Activated T-cell treated with anti-CD3 and anti-CD28 coated beads, Interleukin-2, amount 50 U/mL, for 24 hours (primary cell): ENCODE data around the gene DCT.

Source experiments
- DNase-seq: peaks from one replicate; pipeline ENCODE4 v3.0.0-alpha.2; 2020
- H3K27ac Mint-ChIP-seq: 2 replicates; pipeline ENCODE4 v1.8.0; 2020; ENCODE audit warnings: mild to moderate bottlenecking, mixed read lengths
- H3K27me3 Mint-ChIP-seq: 2 replicates; pipeline ENCODE4 v1.8.0; 2020; ENCODE audit warnings: mixed read lengths
- H3K36me3 Mint-ChIP-seq: 2 replicates; pipeline ENCODE4 v1.8.0; 2020; ENCODE audit warnings: low read depth, mixed read lengths
- H3K4me1 Mint-ChIP-seq: 2 replicates; pipeline ENCODE4 v1.8.0; 2020; ENCODE audit warnings: low read depth, mixed read lengths
- H3K4me3 Mint-ChIP-seq: 2 replicates; pipeline ENCODE4 v1.8.0; 2020; ENCODE audit warnings: mild to moderate bottlenecking, moderate library complexity, mixed read lengths
- H3K9me3 Mint-ChIP-seq: 2 replicates; pipeline ENCODE4 v1.8.0; 2020; ENCODE audit warnings: mixed read lengths

Gene DCT

DNA sequence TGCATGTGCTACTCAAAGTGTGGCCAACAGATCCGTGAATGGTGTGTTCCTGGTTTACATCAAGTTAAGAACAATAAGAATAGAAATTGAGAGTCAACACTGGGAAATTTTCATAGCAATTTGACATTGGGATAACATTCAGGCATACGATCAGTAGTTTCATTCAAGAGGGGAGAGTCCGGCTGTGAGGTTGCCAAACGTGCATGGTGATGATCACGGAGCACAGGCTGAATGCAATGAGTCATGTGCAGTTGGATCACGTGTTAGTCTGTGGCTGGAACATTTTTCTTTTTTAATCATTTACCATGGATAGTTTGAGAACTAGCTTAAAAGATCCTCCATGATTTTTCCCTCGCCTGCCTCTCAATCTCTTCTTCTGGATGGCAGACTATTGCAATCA is 2.5 kb upstream of the DCT start:
- H3K4me3 Mint-ChIP-seq, result no peak overlapping the region
- H3K27me3 Mint-ChIP-seq, result peaks cover 4% of the 10 kb centered on the region
- no peaks in the 10 kb centered on the region for H3K9me3 Mint-ChIP-seq
- peaks cover 8% of the 10 kb centered on the region for H3K4me1 Mint-ChIP-seq
- DNase-seq, result no peak
- H3K27ac Mint-ChIP-seq, result no peak overlapping the region
- H3K36me3 Mint-ChIP-seq, result no peaks in the 10 kb centered on the region

DNA sequence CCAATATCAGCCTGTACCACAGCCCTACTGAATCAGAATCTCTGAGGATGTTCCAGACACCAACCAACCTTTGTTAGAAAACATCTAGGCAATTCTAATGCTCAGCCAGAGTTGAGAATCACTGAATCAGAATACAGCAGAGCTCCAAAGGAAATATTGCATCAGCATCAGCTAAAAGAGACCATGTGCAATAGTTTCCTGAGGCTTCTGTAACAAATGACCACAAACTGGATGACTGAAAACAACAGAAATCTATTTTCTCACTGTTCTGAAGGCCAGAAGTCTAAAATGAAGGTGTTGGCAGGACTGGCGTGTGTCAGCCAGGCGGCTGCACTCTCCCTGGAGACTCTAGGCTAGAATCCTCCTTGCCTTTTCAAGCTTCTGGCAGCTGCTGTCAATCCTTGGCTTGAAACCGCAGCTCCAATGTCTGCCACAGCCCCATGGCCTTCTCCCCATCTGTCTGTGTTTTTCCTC is 1.2 kb upstream of the DCT start:
- Mint-ChIP-seq H3K27ac (peak overlapping the region; percentile 76), H3K27me3 (peaks cover 4% of the 10 kb centered on the region), H3K36me3 (no peaks in the 10 kb centered on the region), H3K9me3 (no peaks in the 10 kb centered on the region), H3K4me3 (no peak overlapping the region), H3K4me1 (peaks cover 8% of the 10 kb centered on the region)
- DNase-seq, result no peak

DNA sequence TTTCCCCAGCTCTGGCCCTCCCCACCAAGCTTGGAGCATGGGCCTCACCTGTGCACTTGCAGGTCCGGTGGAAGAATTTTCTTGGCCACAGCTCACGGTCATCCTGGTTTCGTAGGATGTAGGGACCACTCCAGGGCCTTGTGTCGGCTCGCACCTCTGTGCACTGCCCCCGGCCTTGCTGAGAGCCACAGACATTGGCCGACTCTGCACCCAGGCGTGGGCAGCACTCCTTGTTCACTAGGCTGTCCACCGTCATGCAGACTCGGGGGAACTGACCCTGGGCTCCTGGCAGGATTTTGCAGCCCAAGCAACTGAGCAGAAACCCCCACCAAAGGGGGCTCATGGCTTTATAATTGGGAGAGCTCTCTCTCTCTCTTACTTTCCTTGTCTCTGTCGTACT is 569 bp downstream of the DCT start:
- DNase-seq, result no peak
- peaks cover 4% of the 10 kb centered on the region for H3K27me3 Mint-ChIP-seq
- H3K27ac Mint-ChIP-seq, result no peak overlapping the region
- H3K4me3 Mint-ChIP-seq, result no peak overlapping the region
- H3K9me3 Mint-ChIP-seq, result no peaks in the 10 kb centered on the region
- H3K36me3 Mint-ChIP-seq, result no peaks in the 10 kb centered on the region
- peaks cover 8% of the 10 kb centered on the region for H3K4me1 Mint-ChIP-seq

DNA sequence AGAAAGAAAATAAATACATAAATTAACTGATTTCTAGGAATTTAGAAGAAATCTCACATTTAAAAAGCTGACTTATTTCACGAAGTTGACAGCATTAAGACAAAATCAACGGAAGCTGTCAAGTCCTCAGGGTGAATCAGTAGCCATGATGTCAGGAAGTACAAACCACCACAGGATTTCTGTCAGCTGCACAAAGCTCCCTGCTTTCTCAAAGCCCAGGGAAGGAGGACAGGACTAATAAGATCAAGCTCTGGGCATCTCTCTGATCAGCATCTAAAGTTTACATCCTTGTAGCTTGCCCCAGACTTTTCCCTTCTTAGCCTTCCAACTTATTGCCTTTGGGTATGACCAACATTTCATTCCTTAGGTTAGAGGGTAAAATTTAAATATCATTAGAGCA is 9.4 kb downstream of the DCT start:
- no peak overlapping the region for H3K4me3 Mint-ChIP-seq
- H3K4me1 Mint-ChIP-seq, result peaks cover 5% of the 10 kb centered on the region
- H3K9me3 Mint-ChIP-seq, result no peaks in the 10 kb centered on the region
- no peak overlapping the region for H3K27ac Mint-ChIP-seq
- no peaks in the 10 kb centered on the region for H3K36me3 Mint-ChIP-seq
- DNase-seq, result no peak
- no peaks in the 10 kb centered on the region for H3K27me3 Mint-ChIP-seq

DNA sequence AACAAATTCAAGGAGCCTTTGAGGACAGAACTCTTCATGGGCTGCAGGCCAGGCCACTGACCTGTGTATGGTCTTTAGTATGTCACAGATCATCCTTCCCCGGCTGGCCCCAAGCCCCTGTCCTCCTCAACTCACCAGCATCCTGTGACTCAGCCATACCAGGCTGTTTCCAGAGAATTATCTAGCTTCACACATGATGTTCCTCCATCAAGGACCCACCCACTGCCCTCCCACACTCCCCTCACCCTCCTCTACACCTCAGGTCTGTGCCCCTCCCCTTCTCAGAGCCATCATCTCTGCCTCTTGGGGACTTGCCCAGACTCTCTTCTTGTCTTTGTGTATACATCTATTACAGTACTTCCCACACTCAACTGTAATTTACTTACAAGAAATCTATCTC is 14.7 kb downstream of the DCT start:
- H3K4me3 Mint-ChIP-seq, result no peak overlapping the region
- H3K36me3 Mint-ChIP-seq, result no peaks in the 10 kb centered on the region
- H3K27ac Mint-ChIP-seq, result no peak overlapping the region
- H3K27me3 Mint-ChIP-seq, result peaks cover 2% of the 10 kb centered on the region
- H3K4me1 Mint-ChIP-seq, result peaks cover 14% of the 10 kb centered on the region
- DNase-seq, result no peak
- H3K9me3 Mint-ChIP-seq, result no peaks in the 10 kb centered on the region

DNA sequence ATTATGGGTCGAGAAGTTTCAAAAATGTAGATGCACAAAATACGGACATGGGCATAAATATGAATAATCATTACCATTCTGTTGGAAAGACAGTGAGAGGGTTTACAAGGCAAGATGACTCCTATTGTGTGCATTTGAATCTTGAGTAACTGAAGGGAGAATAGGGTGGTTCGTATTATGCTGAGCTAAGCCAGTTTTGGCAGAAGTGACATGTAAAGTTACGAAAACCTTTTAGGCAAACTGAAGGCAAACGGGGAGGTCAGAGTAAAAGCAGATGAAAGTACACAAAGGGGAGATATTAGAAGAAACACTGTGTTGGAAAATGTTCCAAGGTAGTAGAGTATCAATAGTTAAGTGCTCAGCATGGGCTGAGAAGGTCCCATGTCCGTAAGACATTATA is 16.8 kb downstream of the DCT start:
- H3K4me3 Mint-ChIP-seq, result no peak overlapping the region
- H3K36me3 Mint-ChIP-seq, result no peaks in the 10 kb centered on the region
- H3K4me1 Mint-ChIP-seq, result peaks cover 14% of the 10 kb centered on the region
- no peak overlapping the region for H3K27ac Mint-ChIP-seq
- H3K9me3 Mint-ChIP-seq, result no peaks in the 10 kb centered on the region
- DNase-seq, result no peak
- H3K27me3 Mint-ChIP-seq, result peaks cover 2% of the 10 kb centered on the region

DNA sequence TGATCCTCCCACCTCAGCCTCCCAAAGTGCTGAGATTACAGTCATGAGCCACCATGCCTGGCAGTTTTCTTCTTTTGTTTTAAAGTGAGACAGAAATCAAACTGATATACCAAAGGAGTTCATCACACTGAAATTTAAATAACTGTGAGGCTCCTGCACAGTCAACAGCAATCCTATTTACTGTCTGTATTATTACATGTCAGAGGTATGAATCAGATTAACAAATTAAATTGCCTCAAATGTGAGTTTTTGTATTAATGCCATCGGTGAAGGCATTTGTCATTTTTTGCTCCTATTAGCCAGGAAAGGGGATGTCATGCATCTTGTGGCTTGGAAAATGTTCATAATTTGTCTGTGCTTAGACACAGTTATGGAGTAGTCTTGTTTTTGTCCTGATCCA is 20.4 kb downstream of the DCT start:
- Mint-ChIP-seq H3K9me3 (no peaks in the 10 kb centered on the region), H3K27me3 (peaks cover 2% of the 10 kb centered on the region), H3K27ac (no peak overlapping the region), H3K4me1 (peaks cover 9% of the 10 kb centered on the region), H3K36me3 (no peaks in the 10 kb centered on the region), H3K4me3 (no peak overlapping the region)
- no peak for DNase-seq

DNA sequence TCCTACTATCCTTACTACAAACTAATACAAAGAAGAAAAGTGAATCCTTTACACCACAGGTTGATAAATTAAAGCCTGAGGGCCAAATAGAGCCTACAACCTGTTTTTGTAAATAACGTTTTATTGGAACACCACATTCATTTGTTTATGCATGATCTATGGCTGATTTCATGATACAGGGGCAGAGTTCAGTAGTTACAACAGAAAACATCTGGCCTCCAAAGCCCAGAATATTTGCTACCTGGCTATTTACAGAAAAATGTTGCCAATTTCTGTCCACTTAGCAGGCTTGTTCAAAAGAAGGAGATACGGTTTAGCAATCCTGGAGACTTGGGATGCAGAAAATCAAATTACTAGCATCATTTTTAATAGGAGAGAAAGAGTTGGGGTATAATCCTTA is 24.1 kb downstream of the DCT start:
- peaks cover 6% of the 10 kb centered on the region for H3K4me1 Mint-ChIP-seq
- H3K27ac Mint-ChIP-seq, result no peak overlapping the region
- H3K9me3 Mint-ChIP-seq, result no peaks in the 10 kb centered on the region
- no peaks in the 10 kb centered on the region for H3K36me3 Mint-ChIP-seq
- DNase-seq, result no peak
- H3K27me3 Mint-ChIP-seq, result no peaks in the 10 kb centered on the region
- no peak overlapping the region for H3K4me3 Mint-ChIP-seq

DNA sequence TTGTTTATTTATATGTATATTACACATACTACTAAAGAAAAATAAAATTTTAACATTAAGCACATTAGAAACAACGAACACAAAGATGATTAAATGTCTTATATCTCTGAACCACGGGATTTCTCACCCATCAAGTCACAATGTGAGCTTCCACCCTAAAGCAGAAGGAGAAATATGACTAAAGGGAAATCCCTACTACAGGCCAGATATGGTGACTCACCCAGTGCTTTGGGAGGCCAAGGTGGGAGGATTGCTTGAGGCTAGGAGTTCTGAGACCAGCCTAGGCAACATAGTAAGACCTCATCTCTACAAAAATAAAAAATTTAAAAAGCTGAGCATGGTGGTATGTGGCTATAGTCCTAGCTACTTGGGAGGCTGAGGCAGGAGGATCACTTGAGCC is 24.6 kb downstream of the DCT start:
- Mint-ChIP-seq H3K36me3 (no peaks in the 10 kb centered on the region), H3K9me3 (no peaks in the 10 kb centered on the region), H3K4me1 (peaks cover 6% of the 10 kb centered on the region), H3K4me3 (no peak overlapping the region), H3K27ac (no peak overlapping the region), H3K27me3 (no peaks in the 10 kb centered on the region)
- no peak for DNase-seq

DNA sequence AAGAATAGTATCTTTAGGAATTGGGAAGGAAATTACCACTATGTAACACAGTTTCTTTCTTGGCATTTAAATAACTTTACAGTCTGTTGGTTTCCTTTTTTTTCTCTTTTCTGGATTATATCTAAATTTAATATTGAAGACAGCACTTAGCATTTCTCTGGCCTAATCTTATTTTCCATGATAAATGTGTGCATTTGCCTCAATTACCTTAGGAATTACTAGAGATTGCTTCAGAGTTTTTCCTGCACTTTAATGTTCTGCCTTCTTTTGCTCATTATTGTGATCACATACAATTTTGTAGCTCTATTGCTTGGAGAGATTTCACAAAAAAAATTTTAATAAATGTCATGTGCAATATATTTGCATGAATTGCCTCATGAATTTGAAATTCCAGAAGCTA is 25.1 kb downstream of the DCT start:
- peaks cover 6% of the 10 kb centered on the region for H3K4me1 Mint-ChIP-seq
- H3K4me3 Mint-ChIP-seq, result no peak overlapping the region
- no peaks in the 10 kb centered on the region for H3K27me3 Mint-ChIP-seq
- H3K36me3 Mint-ChIP-seq, result no peaks in the 10 kb centered on the region
- H3K27ac Mint-ChIP-seq, result no peak overlapping the region
- H3K9me3 Mint-ChIP-seq, result no peaks in the 10 kb centered on the region
- no peak for DNase-seq

DNA sequence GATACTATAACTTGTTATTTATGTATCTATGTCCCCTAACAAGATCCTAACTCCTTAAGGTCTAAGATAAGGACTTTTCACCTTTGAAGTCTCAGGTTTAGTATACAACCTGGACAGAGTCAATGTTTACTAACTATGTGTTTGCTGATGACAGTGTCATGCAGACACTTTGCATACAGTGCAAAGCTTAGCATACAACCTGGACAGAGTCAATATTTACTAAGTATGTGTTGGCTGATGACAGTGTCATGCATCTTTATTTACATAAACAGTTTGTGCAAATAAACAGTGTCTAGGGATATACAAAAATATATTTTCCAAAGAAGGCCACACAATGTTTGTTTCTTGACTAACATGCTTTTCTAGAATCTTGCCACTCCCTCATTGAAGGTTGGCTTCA is 34.7 kb downstream of the DCT start:
- Mint-ChIP-seq H3K4me3 (no peak overlapping the region), H3K4me1 (no peaks in the 10 kb centered on the region), H3K9me3 (no peaks in the 10 kb centered on the region), H3K27me3 (no peaks in the 10 kb centered on the region), H3K27ac (no peak overlapping the region), H3K36me3 (no peaks in the 10 kb centered on the region)
- no peak for DNase-seq

DNA sequence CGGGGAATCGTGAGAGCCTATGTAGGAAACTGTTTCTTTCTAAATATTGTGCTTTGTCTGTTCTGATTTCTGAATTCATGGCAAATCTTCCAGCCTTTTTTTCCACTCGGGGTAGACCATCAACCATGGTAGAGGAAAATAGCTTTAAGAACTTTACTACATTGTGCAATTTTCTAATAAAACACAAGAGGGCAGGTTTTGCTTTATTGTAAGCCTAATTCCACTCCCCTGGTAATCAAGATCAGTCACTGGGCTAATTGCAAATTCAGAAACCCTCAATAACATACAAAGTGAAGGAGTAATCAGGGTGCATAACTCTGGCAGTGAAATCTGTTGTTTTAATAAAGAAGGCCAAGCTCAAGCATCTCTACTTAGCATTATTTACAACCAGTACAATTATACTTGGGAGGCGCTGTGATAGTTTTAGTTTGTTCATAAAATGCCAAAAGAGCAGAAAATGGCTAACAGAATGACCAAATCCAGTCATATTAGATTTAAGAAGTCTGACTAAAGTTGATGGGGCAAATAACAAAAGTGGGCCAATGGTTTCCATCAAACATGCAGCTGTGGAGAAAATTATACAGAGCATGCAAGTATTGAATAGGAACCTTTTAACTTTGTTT is 43.8 kb downstream of the DCT start:
- H3K27ac Mint-ChIP-seq, result no peak overlapping the region
- H3K4me1 Mint-ChIP-seq, result peaks cover 40% of the 10 kb centered on the region
- H3K9me3 Mint-ChIP-seq, result no peaks in the 10 kb centered on the region
- no peak overlapping the region for H3K4me3 Mint-ChIP-seq
- no peaks in the 10 kb centered on the region for H3K36me3 Mint-ChIP-seq
- H3K27me3 Mint-ChIP-seq, result no peaks in the 10 kb centered on the region
- DNase-seq, result no peak

DNA sequence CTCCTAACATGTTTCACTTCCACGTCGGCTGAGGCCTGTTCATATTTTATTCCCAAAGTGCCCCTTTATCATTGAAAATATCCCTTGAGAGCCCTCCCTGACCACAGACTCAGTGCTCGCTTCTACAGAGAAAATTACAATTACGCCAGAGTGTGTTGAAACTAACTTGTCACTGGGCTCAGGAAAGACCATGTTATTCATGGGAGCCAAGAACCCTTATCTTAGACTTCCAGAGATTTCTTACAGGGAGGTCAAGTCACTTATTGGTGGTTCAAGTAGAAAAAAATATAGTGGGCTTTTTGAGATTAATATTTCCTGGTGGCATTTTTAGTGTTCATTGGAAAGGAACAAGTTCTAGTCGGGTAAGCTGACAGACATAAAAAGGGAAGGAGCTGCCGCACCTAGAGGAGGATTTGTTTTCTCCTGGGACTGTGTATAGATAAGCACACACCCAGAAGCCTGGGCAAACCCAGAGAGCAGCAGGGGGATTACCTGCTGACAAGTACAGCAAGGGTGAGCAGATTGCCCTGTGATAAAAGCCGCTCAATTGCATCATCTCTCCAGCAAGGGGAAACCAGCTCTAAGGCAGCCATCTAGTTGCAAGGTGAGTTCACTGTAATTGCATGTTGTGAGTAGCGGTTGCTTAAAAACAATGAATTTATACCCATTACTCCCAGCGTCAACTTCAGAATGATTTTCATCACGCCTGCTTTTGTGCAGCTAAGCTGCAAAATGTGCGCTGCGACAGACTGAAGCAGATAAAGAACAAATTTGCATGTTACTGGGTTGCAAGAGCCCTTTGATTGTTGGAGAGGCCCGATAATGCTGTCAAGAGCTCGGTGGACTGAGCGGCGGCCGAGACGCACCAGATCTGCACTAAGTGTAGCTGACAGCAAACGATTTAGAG is 46.2 kb downstream of the DCT start:
- no peak for DNase-seq
- Mint-ChIP-seq H3K27ac (peak overlapping the region; percentile 45), H3K36me3 (no peaks in the 10 kb centered on the region), H3K9me3 (no peaks in the 10 kb centered on the region), H3K4me1 (peaks cover 42% of the 10 kb centered on the region), H3K4me3 (no peak overlapping the region), H3K27me3 (no peaks in the 10 kb centered on the region)

DNA sequence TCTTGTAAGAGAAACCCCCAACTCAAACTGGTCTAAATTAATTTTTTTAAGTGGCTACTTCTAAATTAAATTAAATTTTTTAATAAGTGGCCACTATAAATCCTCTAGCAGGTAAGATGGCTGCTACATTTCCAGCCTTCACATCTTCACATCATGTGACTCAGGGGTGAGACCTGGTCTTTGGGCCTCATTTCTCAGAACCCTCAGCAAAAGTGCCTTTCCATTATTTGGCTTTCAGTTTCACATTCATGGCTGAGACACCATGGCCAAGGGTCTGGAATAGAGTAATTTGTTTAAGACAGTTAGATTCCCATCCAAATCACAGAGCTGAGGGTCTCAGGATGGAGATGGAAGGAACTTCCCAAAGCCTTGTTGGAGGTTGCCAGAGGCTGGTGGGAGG is 47.5 kb downstream of the DCT start:
- Mint-ChIP-seq H3K27ac (peak overlapping the region; percentile 86), H3K27me3 (no peaks in the 10 kb centered on the region), H3K36me3 (no peaks in the 10 kb centered on the region), H3K4me3 (no peak overlapping the region), H3K4me1 (peaks cover 42% of the 10 kb centered on the region), H3K9me3 (no peaks in the 10 kb centered on the region)
- DNase-seq, result no peak

DNA sequence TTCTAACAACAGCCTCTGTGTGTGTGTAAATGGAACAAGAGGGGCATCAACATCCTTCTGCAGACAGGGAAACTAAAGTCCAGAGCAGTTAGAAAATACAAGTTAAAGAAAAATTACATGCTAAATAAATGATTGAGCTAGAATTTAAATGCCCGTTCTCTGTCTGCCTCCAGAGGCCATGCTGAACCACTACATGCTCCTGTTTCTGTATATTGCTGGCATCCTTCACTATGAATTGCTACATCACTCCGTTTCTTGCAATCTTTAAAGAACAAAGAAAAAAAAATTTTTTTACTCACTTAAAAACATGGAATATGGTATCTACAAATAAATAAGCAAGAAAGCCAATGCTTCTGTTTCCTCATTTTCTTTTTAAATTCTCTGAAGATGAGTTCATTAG is 47.9 kb downstream of the DCT start:
- H3K27me3 Mint-ChIP-seq, result no peaks in the 10 kb centered on the region
- no peaks in the 10 kb centered on the region for H3K36me3 Mint-ChIP-seq
- H3K4me3 Mint-ChIP-seq, result no peak overlapping the region
- H3K27ac Mint-ChIP-seq, result no peak overlapping the region
- H3K4me1 Mint-ChIP-seq, result peaks cover 42% of the 10 kb centered on the region
- no peaks in the 10 kb centered on the region for H3K9me3 Mint-ChIP-seq
- no peak for DNase-seq
